Measurements from ENCODE around the gene G0S2. TPM values are rescaled to one million over a fixed set of nuclear protein-coding genes. Genes with fewer than 3 reads are reported as not detected.

The G0S2 gene
- total RNA-seq, 4 donors from 2014 or later: 6.0 to 95.2 (median 11.0) TPM

- ATAC-seq: no peak
- H3K27ac ChIP-seq: no peak overlapping the region
- 70 to 73% methylated on average over 8 to 16 of the region's 16 CpGs for WGBS, 2 donors (ENCODE audit: low coverage in 1 of 2)
- no peaks in the 10 kb centered on the region for H3K27me3 ChIP-seq
- no peaks in the 10 kb centered on the region for H3K9me3 ChIP-seq
- no peak overlapping the region for H3K4me3 ChIP-seq
- peaks cover 18 to 84% (median 35%) of the 10 kb centered on the region in 3 donors for H3K4me1 ChIP-seq
- no peaks in the 10 kb centered on the region for H3K36me3 ChIP-seq
- TF ChIP-seq POLR2A (IDR thresholded peaks at IDR 0.05) (no peak), POLR2AphosphoS5 (IDR thresholded peaks at IDR 0.05) (no peak), EP300 (IDR thresholded peaks at IDR 0.05) (no peak), CTCF (IDR thresholded peaks at IDR 0.05) (no peak)
Measured at GRCh38 chr1:209645574-209646452, 29.4 kb upstream of the G0S2 start.

DNA sequence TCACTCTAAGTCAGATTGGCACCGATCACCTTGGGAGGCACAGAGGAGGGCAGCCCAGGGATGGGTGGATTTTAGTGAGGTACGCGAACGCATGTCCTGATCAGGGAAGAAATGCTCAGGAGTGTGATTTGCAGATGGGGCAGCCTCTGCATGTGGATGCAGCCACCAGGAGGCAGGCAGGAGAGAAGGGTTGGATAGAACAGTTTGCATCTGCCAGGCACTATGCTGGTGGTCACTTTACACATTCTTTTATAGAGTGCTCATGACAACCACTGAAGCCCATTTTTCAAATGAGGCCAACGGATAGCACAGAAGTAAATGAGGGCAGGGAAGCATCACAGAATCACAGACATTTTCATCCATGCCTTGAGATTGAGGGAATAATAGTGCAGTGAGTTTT lies 28.7 kb upstream of the G0S2 start:
- WGBS, 2 donors (ENCODE audit: low coverage in 1 of 2): 88% methylated on average over 5 of the region's 5 CpGs; no CpG with 5 or more reads in 1 of the 2 donors
- TF ChIP-seq POLR2A (IDR thresholded peaks at IDR 0.05): no peak
- no peak for TF ChIP-seq POLR2AphosphoS5 (IDR thresholded peaks at IDR 0.05)
- TF ChIP-seq EP300 (IDR thresholded peaks at IDR 0.05): no peak
- no peaks in the 10 kb centered on the region for H3K27me3 ChIP-seq
- H3K36me3 ChIP-seq: no peaks in the 10 kb centered on the region
- no peak overlapping the region for H3K4me3 ChIP-seq
- H3K4me1 ChIP-seq: peaks cover 18 to 85% (median 38%) of the 10 kb centered on the region in 3 donors
- H3K9me3 ChIP-seq: no peaks in the 10 kb centered on the region
- ATAC-seq: no peak
- H3K27ac ChIP-seq: no peak overlapping the region

GRCh38 chr1:209647156-209647555 lies 28.1 kb upstream of the G0S2 start:
- TF ChIP-seq POLR2AphosphoS5 (IDR thresholded peaks at IDR 0.05): no peak
- TF ChIP-seq CTCF (IDR thresholded peaks at IDR 0.05): no peak
- no peak for TF ChIP-seq POLR2A (IDR thresholded peaks at IDR 0.05)
- no peak for TF ChIP-seq EP300 (IDR thresholded peaks at IDR 0.05)
- no peak overlapping the region for H3K4me3 ChIP-seq
- no peaks in the 10 kb centered on the region for H3K9me3 ChIP-seq
- no peak for ATAC-seq
- no peaks in the 10 kb centered on the region for H3K27me3 ChIP-seq
- no peak overlapping the region for H3K27ac ChIP-seq
- peaks cover 17 to 81% (median 33%) of the 10 kb centered on the region in 3 donors for H3K4me1 ChIP-seq
- WGBS, 2 donors (ENCODE audit: low coverage in 1 of 2): 76 to 100% methylated on average over 1 to 4 of the region's 4 CpGs
- no peaks in the 10 kb centered on the region for H3K36me3 ChIP-seq

- Histone ChIP-seq H3K36me3 (no peaks in the 10 kb centered on the region), H3K4me3 (no peak overlapping the region), H3K27me3 (no peaks in the 10 kb centered on the region), H3K27ac (no peak overlapping the region), H3K4me1 (peaks cover 7 to 81% (median 23%) of the 10 kb centered on the region in 3 donors), H3K9me3 (no peaks in the 10 kb centered on the region)
- no peak for ATAC-seq
- no peak for TF ChIP-seq POLR2A (IDR thresholded peaks at IDR 0.05)
- no peak for TF ChIP-seq EP300 (IDR thresholded peaks at IDR 0.05)
- TF ChIP-seq POLR2AphosphoS5 (IDR thresholded peaks at IDR 0.05): no peak
- TF ChIP-seq CTCF (IDR thresholded peaks at IDR 0.05): no peak
Measured at GRCh38 chr1:209648346-209648745, 26.9 kb upstream of the G0S2 start.

DNA sequence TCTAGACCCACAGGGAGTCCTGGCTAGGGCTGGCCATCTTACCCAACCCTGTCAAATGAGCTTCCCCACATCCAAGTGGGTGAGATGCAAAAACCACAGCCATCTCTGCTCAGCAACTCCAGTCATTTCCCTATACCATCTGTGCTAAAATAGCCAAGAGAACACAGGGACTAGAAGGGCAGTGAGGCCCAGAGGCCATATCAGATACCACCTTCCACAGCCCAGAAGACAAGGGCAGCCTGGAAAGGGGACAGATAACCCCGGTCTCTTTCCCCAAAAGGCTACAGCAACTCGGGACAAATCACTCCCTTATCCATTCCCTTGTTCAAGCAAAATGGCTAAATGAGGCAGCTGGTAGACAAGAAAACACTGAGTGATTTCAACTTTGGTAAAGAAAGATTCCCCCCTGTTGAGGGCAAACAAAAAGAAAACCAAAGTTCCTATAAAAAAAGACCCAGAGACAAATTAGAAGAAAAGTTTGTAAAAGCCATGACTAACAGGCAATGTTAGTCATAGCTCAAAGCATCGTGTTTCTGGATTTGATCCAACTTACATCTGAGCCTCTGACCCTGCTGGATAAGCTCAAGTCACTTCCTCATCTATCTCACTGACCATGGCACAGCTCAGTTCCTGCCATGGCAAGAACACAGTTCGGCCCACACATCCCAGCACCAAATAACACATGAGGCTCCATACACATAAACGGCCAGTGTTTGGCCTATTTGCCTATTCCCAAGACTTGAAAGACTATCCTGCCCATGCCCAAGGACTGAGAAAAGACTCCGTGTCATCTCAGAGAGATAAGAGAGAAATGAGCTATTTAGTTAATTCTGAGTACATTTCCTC lies 26.1 kb upstream of the G0S2 start:
- Histone ChIP-seq H3K4me1 (peaks cover 0 to 77% (median 17%) of the 10 kb centered on the region in 3 donors), H3K4me3 (no peak overlapping the region)
- peak; percentile 76 for ATAC-seq

More for the DNA sequence above, 26.1 kb upstream of the G0S2 start:
- no peaks in the 10 kb centered on the region for H3K36me3 ChIP-seq
- TF ChIP-seq POLR2A (IDR thresholded peaks at IDR 0.05): no peak
- TF ChIP-seq POLR2AphosphoS5 (IDR thresholded peaks at IDR 0.05): peak; percentile 52
- H3K27me3 ChIP-seq: no peaks in the 10 kb centered on the region
- 46 to 52% methylated on average over 5 to 6 of the region's 6 CpGs for WGBS, 2 donors (ENCODE audit: low coverage in 1 of 2)
- no peaks in the 10 kb centered on the region for H3K9me3 ChIP-seq
- H3K27ac ChIP-seq: peak overlapping the region in 1 of 4 donors; percentile 57

All from gastroesophageal sphincter (tissue), 4 donors.